Mesendoderm (in vitro differentiated cells): ENCODE results near the gene SLC12A9.

Experiments used
- DNase-seq: peaks from one replicate; pipeline ENCODE4 v3.0.0; 2013
- H2AK5ac ChIP-seq: 2 replicates; pipeline ENCODE4 v1.6.1; 2013; ENCODE audit warnings: low read length, inconsistent platforms
- H2BK120ac ChIP-seq: 2 replicates; pipeline ENCODE4 v1.6.1; 2013; ENCODE audit warnings: low read depth, mild to moderate bottlenecking, low read length, moderate library complexity, mixed read lengths
- H2BK15ac ChIP-seq: replicated peaks from 2 replicates; pipeline ENCODE4 v1.6.1; 2013; ENCODE audit warnings: low read depth, mild to moderate bottlenecking, moderate library complexity
- H2BK5ac ChIP-seq: 2 replicates; pipeline ENCODE4 v1.6.1; 2013; ENCODE audit warnings: low read length, inconsistent platforms
- H3K18ac ChIP-seq: 2 replicates; pipeline ENCODE4 v1.6.1; 2013; ENCODE audit warnings: mild to moderate bottlenecking, low read length, mixed read lengths
- H3K23ac ChIP-seq: one replicate; pipeline ENCODE4 v1.6.1; 2013; ENCODE audit warnings: low read length
- H3K27ac ChIP-seq: 2 replicates; pipeline ENCODE4 v1.5.1; 2013; ENCODE audit warnings: low read depth, mild to moderate bottlenecking, inconsistent platforms, low read length, moderate library complexity
- H3K27me3 ChIP-seq: 2 replicates; pipeline ENCODE4 v1.6.1; 2013; ENCODE audit warnings: low read length, control low read depth, mild to moderate bottlenecking, inconsistent platforms; ENCODE audit not compliant: insufficient read depth, poor library complexity
- H3K36me3 ChIP-seq: 2 replicates; pipeline ENCODE4 v1.6.1; 2013; ENCODE audit warnings: low read length, inconsistent platforms; ENCODE audit not compliant: control insufficient read depth, insufficient read depth
- H3K4ac ChIP-seq: one replicate; pipeline ENCODE4 v1.6.1; 2013; ENCODE audit warnings: low read depth, mild to moderate bottlenecking, low read length, moderate library complexity
- H3K4me1 ChIP-seq: 2 replicates; pipeline ENCODE4 v1.6.1; 2013; ENCODE audit warnings: low read depth, low read length, inconsistent platforms; ENCODE audit not compliant: control insufficient read depth
- H3K4me2 ChIP-seq: 2 replicates; pipeline ENCODE4 v1.6.1; 2013; ENCODE audit warnings: low read length
- H3K4me3 ChIP-seq: 2 replicates; pipeline ENCODE4 v1.5.1; 2013; ENCODE audit warnings: mild to moderate bottlenecking, low read length
- H3K56ac ChIP-seq: one replicate; pipeline ENCODE4 v1.6.1; 2013; ENCODE audit warnings: low read length
- H3K79me1 ChIP-seq: 2 replicates; pipeline ENCODE4 v1.6.1; 2013; ENCODE audit warnings: low read length, inconsistent platforms
- H3K79me2 ChIP-seq: 2 replicates; pipeline ENCODE4 v1.6.1; 2013; ENCODE audit warnings: mild to moderate bottlenecking, low read length; ENCODE audit not compliant: control insufficient read depth, insufficient read depth
- H3K9ac ChIP-seq: 2 replicates; pipeline ENCODE4 v1.6.1; 2013; ENCODE audit warnings: low read length, inconsistent platforms
- H4K5ac ChIP-seq: one replicate; pipeline ENCODE4 v1.6.1; 2013; ENCODE audit warnings: low read length
- H4K8ac ChIP-seq: one replicate; pipeline ENCODE4 v1.6.1; 2013; ENCODE audit warnings: low read depth, mild to moderate bottlenecking, control low read depth, low read length, moderate library complexity
- WGBS: extraction: QIAGEN DNeasy Blood & Tissue Kit; methylation state at CpG from one replicate; pipeline ENCODE4 v1.1.7; 2013; ENCODE audit warnings: low lambda C conversion rate, missing lambda C conversion rate; ENCODE audit not compliant: insufficient coverage; ENCODE audit errors: extremely low coverage; 5-methylcytosine and 5-hydroxymethylcytosine counted together

The SLC12A9 gene

GRCh38 chr7:100823534-100823933 is 29.0 kb upstream of the SLC12A9 start:
- Histone ChIP-seq H3K56ac (no peak overlapping the region), H3K4me3 (no peak overlapping the region), H3K79me2 (peaks cover 43% of the 10 kb centered on the region), H3K23ac (no peak overlapping the region), H4K5ac (no peak overlapping the region), H2BK15ac (no peak overlapping the region), H3K36me3 (peaks cover 35% of the 10 kb centered on the region), H3K4me2 (no peak overlapping the region), H3K4me1 (peaks cover 2% of the 10 kb centered on the region), H3K79me1 (peaks cover 31% of the 10 kb centered on the region), H3K18ac (no peak overlapping the region), H3K9ac (no peak overlapping the region), H3K27ac (no peak overlapping the region), H4K8ac (no peak overlapping the region), H3K4ac (no peak overlapping the region), H2AK5ac (no peak overlapping the region), H3K27me3 (no peaks in the 10 kb centered on the region), H2BK5ac (no peak overlapping the region), H2BK120ac (no peak overlapping the region)
- WGBS: no CpG with 5 or more reads among the region's 31 CpGs
- no peak for DNase-seq

- no peaks in the 10 kb centered on the region for H3K27me3 ChIP-seq
- H3K4me3 ChIP-seq: peak overlapping the region; percentile 97
- H2BK5ac ChIP-seq: no peak overlapping the region
- no peak overlapping the region for H4K5ac ChIP-seq
- H2BK120ac ChIP-seq: no peak overlapping the region
- H3K4me2 ChIP-seq: peak overlapping the region; percentile 87
- peaks cover 43% of the 10 kb centered on the region for H3K79me2 ChIP-seq
- peaks cover 31% of the 10 kb centered on the region for H3K36me3 ChIP-seq
- no peak for DNase-seq
- H3K4ac ChIP-seq: no peak overlapping the region
- H3K9ac ChIP-seq: peak overlapping the region; percentile 86
- H3K18ac ChIP-seq: no peak overlapping the region
- peak overlapping the region; percentile 88 for H3K56ac ChIP-seq
- H2AK5ac ChIP-seq: no peak overlapping the region
- H3K4me1 ChIP-seq: peaks cover 2% of the 10 kb centered on the region
- peaks cover 29% of the 10 kb centered on the region for H3K79me1 ChIP-seq
- no peak overlapping the region for H3K27ac ChIP-seq
- no peak overlapping the region for H4K8ac ChIP-seq
- WGBS: no CpG with 5 or more reads among the region's 18 CpGs
- no peak overlapping the region for H2BK15ac ChIP-seq
- peak overlapping the region; percentile 80 for H3K23ac ChIP-seq
These were observed 27.9 kb upstream of the SLC12A9 start for GRCh38 chr7:100824499-100825214.

DNA sequence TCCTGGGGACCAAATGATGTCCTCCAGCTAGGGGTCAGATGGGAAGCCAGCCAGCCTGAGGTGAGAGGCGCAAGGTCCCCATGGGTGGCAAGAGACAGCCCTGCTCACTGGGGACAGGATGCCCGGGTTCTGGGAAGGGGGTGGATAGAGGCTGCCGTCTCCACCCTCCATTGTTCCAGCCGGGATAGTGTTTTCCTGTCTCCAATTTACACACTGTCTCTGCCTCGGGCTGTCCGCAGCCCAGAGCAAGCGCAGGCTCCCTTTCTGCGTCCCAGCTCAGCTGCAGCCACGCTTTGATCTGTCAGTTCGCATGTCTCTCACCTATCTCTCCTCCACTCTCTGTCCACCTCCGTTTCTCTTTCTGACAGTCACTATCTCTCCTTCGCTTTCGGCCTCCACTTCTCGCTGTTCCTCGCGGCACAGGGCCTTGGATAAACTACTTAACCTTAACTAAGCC is 27.3 kb upstream of the SLC12A9 start:
- peak overlapping the region; percentile 86 for H3K9ac ChIP-seq
- WGBS: no CpG with 5 or more reads among the region's 16 CpGs
- no peaks in the 10 kb centered on the region for H3K27me3 ChIP-seq
- peaks cover 2% of the 10 kb centered on the region for H3K4me1 ChIP-seq
- H3K36me3 ChIP-seq: peaks cover 25% of the 10 kb centered on the region
- H3K79me1 ChIP-seq: peaks cover 27% of the 10 kb centered on the region
- peak overlapping the region; percentile 87 for H3K4me2 ChIP-seq
- H3K79me2 ChIP-seq: peaks cover 43% of the 10 kb centered on the region
- no peak overlapping the region for H2BK5ac ChIP-seq
- H3K56ac ChIP-seq: peak overlapping the region; percentile 88
- H3K23ac ChIP-seq: peak overlapping the region; percentile 80
- no peak overlapping the region for H3K18ac ChIP-seq
- no peak overlapping the region for H2BK15ac ChIP-seq
- no peak overlapping the region for H3K27ac ChIP-seq
- H2AK5ac ChIP-seq: no peak overlapping the region
- peak overlapping the region; percentile 97 for H3K4me3 ChIP-seq
- no peak overlapping the region for H3K4ac ChIP-seq
- no peak overlapping the region for H4K5ac ChIP-seq
- H4K8ac ChIP-seq: no peak overlapping the region
- no peak overlapping the region for H2BK120ac ChIP-seq
- DNase-seq: peak; percentile 59

- Histone ChIP-seq H3K27ac (no peak overlapping the region), H3K4me3 (peak overlapping the region; percentile 97)
- no CpG with 5 or more reads among the region's 17 CpGs for WGBS
These were observed 26.6 kb upstream of the SLC12A9 start for GRCh38 chr7:100825751-100826513.

DNA sequence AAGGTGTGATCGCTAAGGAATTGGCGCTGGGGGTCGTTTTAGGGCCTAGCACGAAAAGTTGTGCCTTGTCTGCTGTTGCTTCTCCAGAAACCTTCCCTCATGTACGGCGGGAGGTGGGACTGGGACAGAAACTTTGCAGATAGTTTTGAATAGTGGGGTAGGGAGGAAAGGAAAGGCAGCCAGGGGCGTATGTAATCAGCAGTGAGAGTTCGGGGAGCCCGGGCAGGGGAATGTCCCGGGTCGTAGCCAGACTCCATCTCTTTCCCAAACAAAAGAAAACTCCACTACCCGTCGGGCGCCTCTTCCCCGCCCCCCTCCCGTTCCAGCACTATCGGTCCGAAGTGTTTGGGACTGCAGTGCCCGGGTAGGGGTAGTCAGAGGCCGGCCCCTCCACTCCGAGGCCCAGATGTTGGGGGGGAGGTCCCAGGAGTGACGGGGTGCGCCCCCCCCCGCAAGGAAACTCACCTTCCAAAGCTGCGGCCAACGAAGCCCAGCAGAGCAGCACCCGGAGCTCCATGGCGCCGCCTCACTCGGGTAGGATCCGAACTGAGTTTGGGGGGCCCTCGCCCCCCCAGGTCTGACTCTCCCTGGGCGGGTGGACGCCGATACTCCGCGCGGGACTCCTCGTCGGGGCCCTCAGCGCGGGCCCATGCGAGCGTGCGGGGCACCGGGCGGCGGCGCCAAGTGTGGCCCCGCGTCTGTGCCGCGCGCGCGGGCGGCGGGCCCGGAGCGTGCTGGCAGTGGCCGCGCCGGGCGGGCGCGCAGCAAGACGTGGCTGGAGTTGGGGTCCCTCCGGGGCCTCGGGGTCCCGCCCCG is 25.8 kb upstream of the SLC12A9 start:
- no peak for DNase-seq
- H2BK5ac ChIP-seq: no peak overlapping the region

More at GRCh38 chr7:100825751-100826513, 26.6 kb upstream of the SLC12A9 start:
- Histone ChIP-seq H3K4ac (no peak overlapping the region), H2AK5ac (no peak overlapping the region), H3K4me2 (peak overlapping the region; percentile 87), H3K27me3 (no peaks in the 10 kb centered on the region), H2BK5ac (no peak overlapping the region), H3K4me1 (peaks cover 2% of the 10 kb centered on the region), H3K79me1 (peaks cover 27% of the 10 kb centered on the region), H3K36me3 (peaks cover 21% of the 10 kb centered on the region), H3K9ac (peak overlapping the region; percentile 86), H3K56ac (peak overlapping the region; percentile 88), H2BK15ac (no peak overlapping the region), H2BK120ac (no peak overlapping the region), H3K18ac (peak overlapping the region; percentile 94), H4K8ac (no peak overlapping the region), H3K79me2 (peaks cover 43% of the 10 kb centered on the region), H3K23ac (no peak overlapping the region), H4K5ac (no peak overlapping the region)
- DNase-seq: peak; percentile 37

More for the DNA sequence above, 25.8 kb upstream of the SLC12A9 start:
- H3K56ac ChIP-seq: peak overlapping the region; percentile 88
- no CpG with 5 or more reads among the region's 71 CpGs for WGBS
- H3K4me3 ChIP-seq: peak overlapping the region; percentile 97
- peaks cover 43% of the 10 kb centered on the region for H3K79me2 ChIP-seq
- no peak overlapping the region for H2AK5ac ChIP-seq
- H3K4me2 ChIP-seq: peak overlapping the region; percentile 87
- peak overlapping the region; percentile 46 for H2BK120ac ChIP-seq
- peak overlapping the region; percentile 92 for H3K4ac ChIP-seq
- peaks cover 2% of the 10 kb centered on the region for H3K4me1 ChIP-seq
- H4K5ac ChIP-seq: no peak overlapping the region
- H3K23ac ChIP-seq: peak overlapping the region; percentile 9
- H3K27me3 ChIP-seq: no peaks in the 10 kb centered on the region
- H2BK15ac ChIP-seq: no peak overlapping the region
- peak overlapping the region; percentile 94 for H3K18ac ChIP-seq
- H4K8ac ChIP-seq: no peak overlapping the region
- H3K27ac ChIP-seq: peak overlapping the region; percentile 91
- peaks cover 27% of the 10 kb centered on the region for H3K79me1 ChIP-seq
- peak overlapping the region; percentile 86 for H3K9ac ChIP-seq
- peaks cover 19% of the 10 kb centered on the region for H3K36me3 ChIP-seq
